Endodermal cell (in vitro differentiated cells): ENCODE results near the gene GJD2. TPM values are rescaled to one million over a fixed set of nuclear protein-coding genes. Genes with fewer than 3 reads are reported as not detected.

Source experiments
- DNase-seq: peaks from one replicate; pipeline ENCODE4 v3.0.0-alpha.2; 2017
- H3K27ac ChIP-seq: 2 replicates; pipeline ENCODE4 v1.5.1; 2013; ENCODE audit warnings: mild to moderate bottlenecking, low read depth, low read length, moderate library complexity
- H3K27me3 ChIP-seq: 2 replicates; pipeline ENCODE4 v1.6.1; 2013; ENCODE audit warnings: mild to moderate bottlenecking, low read length, moderate library complexity; ENCODE audit not compliant: insufficient read depth, control insufficient read depth, poor library complexity, severe bottlenecking
- H3K36me3 ChIP-seq: 2 replicates; pipeline ENCODE4 v1.7.0; 2013; ENCODE audit warnings: mild to moderate bottlenecking, low read length, moderate library complexity; ENCODE audit not compliant: control insufficient read depth, insufficient read depth
- H3K4me1 ChIP-seq: one replicate; pipeline ENCODE4 v1.7.0; 2013; ENCODE audit warnings: low read length; ENCODE audit not compliant: control insufficient read depth, insufficient read depth
- H3K4me3 ChIP-seq: 2 replicates; pipeline ENCODE4 v1.5.1; 2013; ENCODE audit warnings: mild to moderate bottlenecking, low read length, moderate library complexity
- H3K9ac ChIP-seq: 2 replicates; pipeline ENCODE4 v1.6.1; 2013; ENCODE audit warnings: mild to moderate bottlenecking, low read length, moderate library complexity; ENCODE audit not compliant: poor library complexity, severe bottlenecking; ENCODE audit errors: extremely low read depth
- H3K9me3 ChIP-seq: 2 replicates; pipeline ENCODE4 v1.6.1; 2013; ENCODE audit warnings: mild to moderate bottlenecking, low read length, moderate library complexity; ENCODE audit not compliant: control insufficient read depth
- H3K27ac Mint-ChIP-seq: 2 replicates; pipeline ENCODE4 v1.8.0; 2020; ENCODE audit warnings: mixed read lengths
- H3K27me3 Mint-ChIP-seq: 2 replicates; pipeline ENCODE4 v1.8.0; 2021; ENCODE audit warnings: mild to moderate bottlenecking, mixed read lengths; ENCODE audit not compliant: insufficient read depth
- H3K36me3 Mint-ChIP-seq: 2 replicates; pipeline ENCODE4 v1.8.0; 2020; ENCODE audit warnings: low read depth, mixed read lengths
- H3K4me1 Mint-ChIP-seq: 2 replicates; pipeline ENCODE4 v1.8.0; 2020; ENCODE audit warnings: mixed read lengths
- H3K4me3 Mint-ChIP-seq: 2 replicates; pipeline ENCODE4 v1.8.0; 2020; ENCODE audit warnings: mild to moderate bottlenecking, moderate library complexity, mixed read lengths
- H3K9me3 Mint-ChIP-seq: 2 replicates; pipeline ENCODE4 v1.8.0; 2020; ENCODE audit warnings: mild to moderate bottlenecking, mixed read lengths
- WGBS, 2 experiments: methylation state at CpG; one replicate each; pipeline versions ENCODE4 v1.1.5 to v1.1.7; 2013; ENCODE audit warnings: missing lambda C conversion rate in 2 of 2, mixed read lengths in 1 of 2; ENCODE audit not compliant: insufficient coverage in 1 of 2, insufficient read length in 1 of 2; 5-methylcytosine and 5-hydroxymethylcytosine counted together
- total RNA-seq, 2 donors: library from RNA; stranded (reverse); fragmentation: NEBNext Ultra II Directional in 1 of 2; extraction: Animal tissue kit (Norgen Biotek cat#: 25700) in 1 of 2; gene quantifications; 2 replicates in 1 of 2; 3 replicates in 1 of 2; pipeline ENCODE4 v1.2.1, GENCODE V29; 2021
- TF ChIP-seq, protein P1 (sequence below): fragments of 200-600 bp; sonication (generic); conservative IDR thresholded peaks from 2 replicates; pipeline ENCODE4 v1.5.0; 2021; ENCODE audit warnings: antibody characterized with exemption, mild to moderate bottlenecking

The GJD2 gene
- total RNA-seq, 2 donors from 2014 or later = not detected

DNA sequence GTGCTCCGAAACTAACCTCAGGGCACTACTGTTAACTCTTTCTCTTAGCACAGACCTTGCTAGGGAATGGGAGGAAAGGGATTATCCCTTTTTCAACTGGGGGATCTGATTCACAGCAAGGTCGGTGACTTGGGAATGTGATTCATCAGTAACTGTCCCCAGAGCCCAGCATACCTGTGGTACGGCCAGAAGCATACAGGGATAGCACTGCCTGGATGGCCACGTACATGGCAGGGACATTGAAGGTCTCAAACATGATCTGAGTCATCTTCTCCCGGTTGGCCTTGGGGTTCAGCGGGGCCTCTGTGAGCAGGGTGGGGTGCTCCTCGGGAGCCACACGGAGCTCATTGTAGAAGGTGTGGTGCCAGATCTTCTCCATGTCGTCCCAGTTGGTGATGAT is 38.3 kb upstream of the GJD2 start:
- Mint-ChIP-seq H3K4me3 (no peak overlapping the region), H3K9me3 (no peaks in the 10 kb centered on the region), H3K36me3 (no peaks in the 10 kb centered on the region), H3K4me1 (no peaks in the 10 kb centered on the region), H3K27me3 (peaks cover 42% of the 10 kb centered on the region), H3K27ac (no peak overlapping the region)
- Histone ChIP-seq H3K4me1 (no peaks in the 10 kb centered on the region), H3K36me3 (no peaks in the 10 kb centered on the region), H3K27me3 (peaks cover 37% of the 10 kb centered on the region), H3K4me3 (no peak overlapping the region), H3K9me3 (no peaks in the 10 kb centered on the region), H3K27ac (no peak overlapping the region), H3K9ac (no peak overlapping the region)
- DNase-seq = no peak
- 83 to 96% methylated on average over 1 to 9 of the region's 9 CpGs for whole genome bisulfite sequencing, 2 experiments
- TF ChIP-seq, protein P1, sequence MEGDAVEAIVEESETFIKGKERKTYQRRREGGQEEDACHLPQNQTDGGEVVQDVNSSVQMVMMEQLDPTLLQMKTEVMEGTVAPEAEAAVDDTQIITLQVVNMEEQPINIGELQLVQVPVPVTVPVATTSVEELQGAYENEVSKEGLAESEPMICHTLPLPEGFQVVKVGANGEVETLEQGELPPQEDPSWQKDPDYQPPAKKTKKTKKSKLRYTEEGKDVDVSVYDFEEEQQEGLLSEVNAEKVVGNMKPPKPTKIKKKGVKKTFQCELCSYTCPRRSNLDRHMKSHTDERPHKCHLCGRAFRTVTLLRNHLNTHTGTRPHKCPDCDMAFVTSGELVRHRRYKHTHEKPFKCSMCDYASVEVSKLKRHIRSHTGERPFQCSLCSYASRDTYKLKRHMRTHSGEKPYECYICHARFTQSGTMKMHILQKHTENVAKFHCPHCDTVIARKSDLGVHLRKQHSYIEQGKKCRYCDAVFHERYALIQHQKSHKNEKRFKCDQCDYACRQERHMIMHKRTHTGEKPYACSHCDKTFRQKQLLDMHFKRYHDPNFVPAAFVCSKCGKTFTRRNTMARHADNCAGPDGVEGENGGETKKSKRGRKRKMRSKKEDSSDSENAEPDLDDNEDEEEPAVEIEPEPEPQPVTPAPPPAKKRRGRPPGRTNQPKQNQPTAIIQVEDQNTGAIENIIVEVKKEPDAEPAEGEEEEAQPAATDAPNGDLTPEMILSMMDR = no peak

DNA sequence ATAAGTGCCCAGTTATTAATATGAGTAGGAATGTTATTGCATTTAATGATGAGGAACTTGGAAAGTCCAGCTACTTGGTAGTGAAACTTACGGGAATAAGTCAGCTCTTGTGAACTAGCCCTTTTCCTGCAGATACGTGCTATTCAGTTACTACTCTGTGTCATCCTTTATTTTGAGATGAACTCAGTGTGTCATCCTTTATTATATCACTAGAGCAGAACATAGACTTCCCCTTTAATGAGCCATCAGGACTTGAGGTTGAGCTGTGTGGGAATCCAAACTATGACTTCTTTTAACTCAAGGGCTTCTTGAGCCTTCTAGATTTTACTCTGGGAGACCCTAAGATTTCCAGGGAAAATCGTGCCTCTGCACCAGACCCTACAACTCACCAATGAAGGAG is 36.9 kb upstream of the GJD2 start:
- H3K27me3 Mint-ChIP-seq = peaks cover 34% of the 10 kb centered on the region
- Histone ChIP-seq H3K9me3 (no peaks in the 10 kb centered on the region), H3K27ac (no peak overlapping the region), H3K36me3 (no peaks in the 10 kb centered on the region), H3K9ac (no peak overlapping the region), H3K27me3 (peaks cover 24% of the 10 kb centered on the region), H3K4me3 (no peak overlapping the region), H3K4me1 (no peaks in the 10 kb centered on the region)
- WGBS, 2 experiments = 88 to 100% methylated on average over 3 of the region's 3 CpGs
- H3K36me3 Mint-ChIP-seq = no peaks in the 10 kb centered on the region
- no peak overlapping the region for H3K4me3 Mint-ChIP-seq
- no peak for DNase-seq
- H3K4me1 Mint-ChIP-seq = no peaks in the 10 kb centered on the region
- TF ChIP-seq, protein P1 = no peak
- H3K9me3 Mint-ChIP-seq = no peaks in the 10 kb centered on the region
- H3K27ac Mint-ChIP-seq = no peak overlapping the region

DNA sequence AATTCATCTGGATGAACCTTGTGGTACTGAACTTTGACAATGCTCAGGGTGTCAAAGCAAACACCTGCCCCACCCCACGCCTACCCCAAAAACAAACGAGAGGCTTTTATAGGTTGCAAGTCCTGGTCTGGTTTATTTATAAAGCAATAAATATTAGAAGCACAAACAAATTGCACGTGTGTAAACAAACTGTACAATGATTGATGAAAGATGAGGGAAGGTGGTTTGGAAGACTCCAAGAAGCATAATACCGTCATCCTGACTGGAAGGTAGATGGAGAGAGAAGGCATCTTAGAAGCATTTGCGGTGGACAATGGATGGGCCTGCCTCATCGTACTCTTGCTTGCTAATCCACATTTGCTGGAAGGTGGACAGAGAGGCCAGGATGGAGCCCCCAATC is 35.3 kb upstream of the GJD2 start:
- Histone ChIP-seq H3K9ac (no peak overlapping the region), H3K36me3 (no peaks in the 10 kb centered on the region), H3K4me3 (no peak overlapping the region), H3K4me1 (no peaks in the 10 kb centered on the region), H3K27me3 (peaks cover 12% of the 10 kb centered on the region), H3K9me3 (no peaks in the 10 kb centered on the region), H3K27ac (no peak overlapping the region)
- Mint-ChIP-seq H3K4me1 (no peaks in the 10 kb centered on the region), H3K27ac (no peak overlapping the region), H3K36me3 (no peaks in the 10 kb centered on the region), H3K4me3 (no peak overlapping the region), H3K27me3 (peaks cover 27% of the 10 kb centered on the region), H3K9me3 (no peaks in the 10 kb centered on the region)
- DNase-seq = no peak
- WGBS, 2 experiments = 97 to 100% methylated on average over 1 to 5 of the region's 6 CpGs
- TF ChIP-seq, protein P1 = no peak
